Fibroblast of pulmonary artery (primary cell): Measurements from ENCODE around the gene DVL2.

ENCODE experiments used
- DNase-seq: peaks from one replicate; pipeline ENCODE4 v3.0.0-alpha.2; 2010; ENCODE audit warnings: low read depth
- H3K4me3 ChIP-seq: replicated peaks from 2 replicates; pipeline ENCODE4 v1.5.1; 2011; ENCODE audit warnings: low read depth, mild to moderate bottlenecking, control low read depth, low read length, moderate library complexity
- CTCF ChIP-seq: IDR thresholded peaks from 2 replicates; pipeline ENCODE4 v1.5.1; 2011; ENCODE audit warnings: mild to moderate bottlenecking, control low read depth, low read length, inconsistent platforms; ENCODE audit errors: missing control alignments

Gene DVL2

GRCh38 chr17:7218758-7219157 is 15.6 kb downstream of the DVL2 start:
- no peak for TF ChIP-seq CTCF
- DNase-seq: no peak
- no peak overlapping the region for H3K4me3 ChIP-seq

GRCh38 chr17:7218166-7218565 is 16.2 kb downstream of the DVL2 start:
- no peak for DNase-seq
- H3K4me3 ChIP-seq: peak overlapping the region; percentile 80

GRCh38 chr17:7217113-7217987 is 17.0 kb downstream of the DVL2 start:
- peak; percentile 84 for DNase-seq
- peak overlapping the region; percentile 80 for H3K4me3 ChIP-seq
- no peak for TF ChIP-seq CTCF

More at GRCh38 chr17:7218166-7218565, 16.2 kb downstream of the DVL2 start:
- TF ChIP-seq CTCF: no peak

GRCh38 chr17:7216242-7217112 is 17.8 kb downstream of the DVL2 start:
- TF ChIP-seq CTCF: no peak
- peak overlapping the region; percentile 80 for H3K4me3 ChIP-seq
- no peak for DNase-seq

GRCh38 chr17:7215652-7216180 is 18.6 kb downstream of the DVL2 start:
- TF ChIP-seq CTCF: no peak
- peak overlapping the region; percentile 80 for H3K4me3 ChIP-seq
- DNase-seq: no peak

- no peak for DNase-seq
- no peak for TF ChIP-seq CTCF
- H3K4me3 ChIP-seq: peak overlapping the region; percentile 61
Measured at GRCh38 chr17:7215136-7215638, 19.1 kb downstream of the DVL2 start.
